ENCODE results near the gene NWD2.

NWD2 gene

GRCh38 chr4:37389967-37390580 lies 145.5 kb downstream of the NWD2 start:
- Histone ChIP-seq H3K27ac (ENCODE audit: low read depth, low read length) (no peak overlapping the region), H2BK5ac (ENCODE audit: low read length) (no peak overlapping the region), H3K4me1 (ENCODE audit: control insufficient read depth, low read depth, low read length) (peaks cover 4% of the 10 kb centered on the region), H3K4me3 (ENCODE audit: low read length) (no peak overlapping the region), H3K23ac (ENCODE audit: low read length) (no peak overlapping the region), H3K36me3 (ENCODE audit: control insufficient read depth, insufficient read depth, low read length) (no peaks in the 10 kb centered on the region), H3K79me1 (ENCODE audit: low read length) (no peaks in the 10 kb centered on the region), H3K18ac (ENCODE audit: low read length) (no peak overlapping the region), H2AK5ac (ENCODE audit: low read length) (no peak overlapping the region), H4K5ac (ENCODE audit: low read length) (no peak overlapping the region), H4K8ac (ENCODE audit: low read depth, low read length) (no peak overlapping the region), H3K9ac (ENCODE audit: low read length) (no peak overlapping the region), H3K4me2 (ENCODE audit: low read length) (no peak overlapping the region), H3K56ac (ENCODE audit: low read length) (no peak overlapping the region), H3K79me2 (ENCODE audit: control insufficient read depth, insufficient read depth, low read length) (no peaks in the 10 kb centered on the region), H2BK15ac (replicated peaks; ENCODE audit: low read depth) (no peak overlapping the region), H3K4ac (ENCODE audit: low read depth, low read length) (no peak overlapping the region), H3K27me3 (ENCODE audit: insufficient read depth, low read length, poor library complexity) (no peaks in the 10 kb centered on the region), H2BK120ac (ENCODE audit: low read depth, low read length) (no peak overlapping the region)
- no CpG with 5 or more reads among the region's 7 CpGs for WGBS (ENCODE audit: extremely low coverage, insufficient coverage, low lambda C conversion rate)
- DNase-seq: peak; percentile 71

GRCh38 chr4:37392521-37393255 lies 148.1 kb downstream of the NWD2 start:
- Histone ChIP-seq H3K4ac (ENCODE audit: low read depth, low read length) (no peak overlapping the region), H3K27me3 (ENCODE audit: insufficient read depth, low read length, poor library complexity) (no peaks in the 10 kb centered on the region), H3K79me1 (ENCODE audit: low read length) (no peaks in the 10 kb centered on the region), H3K27ac (ENCODE audit: low read depth, low read length) (no peak overlapping the region), H2BK15ac (replicated peaks; ENCODE audit: low read depth) (no peak overlapping the region), H3K23ac (ENCODE audit: low read length) (no peak overlapping the region), H4K5ac (ENCODE audit: low read length) (no peak overlapping the region), H3K79me2 (ENCODE audit: control insufficient read depth, insufficient read depth, low read length) (no peaks in the 10 kb centered on the region), H3K36me3 (ENCODE audit: control insufficient read depth, insufficient read depth, low read length) (no peaks in the 10 kb centered on the region), H3K4me3 (ENCODE audit: low read length) (no peak overlapping the region), H3K9ac (ENCODE audit: low read length) (no peak overlapping the region), H3K18ac (ENCODE audit: low read length) (no peak overlapping the region), H2AK5ac (ENCODE audit: low read length) (no peak overlapping the region), H3K4me2 (ENCODE audit: low read length) (no peak overlapping the region), H4K8ac (ENCODE audit: low read depth, low read length) (no peak overlapping the region), H2BK5ac (ENCODE audit: low read length) (no peak overlapping the region), H2BK120ac (ENCODE audit: low read depth, low read length) (no peak overlapping the region), H3K4me1 (ENCODE audit: control insufficient read depth, low read depth, low read length) (peaks cover 4% of the 10 kb centered on the region), H3K56ac (ENCODE audit: low read length) (no peak overlapping the region)
- DNase-seq: peak; percentile 26
- no CpG with 5 or more reads among the region's 9 CpGs for WGBS (ENCODE audit: extremely low coverage, insufficient coverage, low lambda C conversion rate)

- Histone ChIP-seq H3K27ac (ENCODE audit: low read depth, low read length) (no peak overlapping the region), H3K4ac (ENCODE audit: low read depth, low read length) (no peak overlapping the region), H3K4me3 (ENCODE audit: low read length) (no peak overlapping the region), H3K4me2 (ENCODE audit: low read length) (no peak overlapping the region), H3K4me1 (ENCODE audit: control insufficient read depth, low read depth, low read length) (peaks cover 4% of the 10 kb centered on the region), H3K79me2 (ENCODE audit: control insufficient read depth, insufficient read depth, low read length) (no peaks in the 10 kb centered on the region), H2BK15ac (replicated peaks; ENCODE audit: low read depth) (no peak overlapping the region), H3K18ac (ENCODE audit: low read length) (peak overlapping the region; percentile 39), H2BK120ac (ENCODE audit: low read depth, low read length) (no peak overlapping the region), H3K56ac (ENCODE audit: low read length) (no peak overlapping the region), H4K5ac (ENCODE audit: low read length) (no peak overlapping the region), H3K23ac (ENCODE audit: low read length) (no peak overlapping the region), H3K9ac (ENCODE audit: low read length) (no peak overlapping the region), H3K27me3 (ENCODE audit: insufficient read depth, low read length, poor library complexity) (no peaks in the 10 kb centered on the region), H2AK5ac (ENCODE audit: low read length) (no peak overlapping the region), H3K36me3 (ENCODE audit: control insufficient read depth, insufficient read depth, low read length) (no peaks in the 10 kb centered on the region), H4K8ac (ENCODE audit: low read depth, low read length) (no peak overlapping the region), H2BK5ac (ENCODE audit: low read length) (no peak overlapping the region), H3K79me1 (ENCODE audit: low read length) (no peaks in the 10 kb centered on the region)
- no CpG with 5 or more reads among the region's 3 CpGs for WGBS (ENCODE audit: extremely low coverage, insufficient coverage, low lambda C conversion rate)
- no peak for DNase-seq
Measured at GRCh38 chr4:37393321-37393720, 148.8 kb downstream of the NWD2 start.

GRCh38 chr4:37393889-37394288 lies 149.3 kb downstream of the NWD2 start:
- H3K79me1 ChIP-seq (ENCODE audit: low read length): no peaks in the 10 kb centered on the region

GRCh38 chr4:37397505-37397904 lies 153.0 kb downstream of the NWD2 start:
- no CpG with 5 or more reads among the region's 6 CpGs for WGBS (ENCODE audit: extremely low coverage, insufficient coverage, low lambda C conversion rate)
- Histone ChIP-seq H3K79me2 (ENCODE audit: control insufficient read depth, insufficient read depth, low read length) (no peaks in the 10 kb centered on the region), H3K27me3 (ENCODE audit: insufficient read depth, low read length, poor library complexity) (no peaks in the 10 kb centered on the region), H3K4me1 (ENCODE audit: control insufficient read depth, low read depth, low read length) (peaks cover 4% of the 10 kb centered on the region), H3K4me2 (ENCODE audit: low read length) (no peak overlapping the region), H3K23ac (ENCODE audit: low read length) (no peak overlapping the region), H3K56ac (ENCODE audit: low read length) (no peak overlapping the region), H3K27ac (ENCODE audit: low read depth, low read length) (no peak overlapping the region), H3K4me3 (ENCODE audit: low read length) (no peak overlapping the region), H3K9ac (ENCODE audit: low read length) (no peak overlapping the region), H4K5ac (ENCODE audit: low read length) (no peak overlapping the region), H3K4ac (ENCODE audit: low read depth, low read length) (no peak overlapping the region), H2BK15ac (replicated peaks; ENCODE audit: low read depth) (no peak overlapping the region), H2BK5ac (ENCODE audit: low read length) (no peak overlapping the region), H3K79me1 (ENCODE audit: low read length) (no peaks in the 10 kb centered on the region), H2BK120ac (ENCODE audit: low read depth, low read length) (no peak overlapping the region), H2AK5ac (ENCODE audit: low read length) (no peak overlapping the region), H3K18ac (ENCODE audit: low read length) (no peak overlapping the region), H3K36me3 (ENCODE audit: control insufficient read depth, insufficient read depth, low read length) (no peaks in the 10 kb centered on the region), H4K8ac (ENCODE audit: low read depth, low read length) (no peak overlapping the region)
- DNase-seq: no peak

More at GRCh38 chr4:37393889-37394288, 149.3 kb downstream of the NWD2 start:
- no peaks in the 10 kb centered on the region for H3K79me2 ChIP-seq (ENCODE audit: control insufficient read depth, insufficient read depth, low read length)
- H3K4ac ChIP-seq (ENCODE audit: low read depth, low read length): no peak overlapping the region
- no peaks in the 10 kb centered on the region for H3K27me3 ChIP-seq (ENCODE audit: insufficient read depth, low read length, poor library complexity)
- H3K56ac ChIP-seq (ENCODE audit: low read length): no peak overlapping the region
- H3K18ac ChIP-seq (ENCODE audit: low read length): no peak overlapping the region
- no peak overlapping the region for H2AK5ac ChIP-seq (ENCODE audit: low read length)
- H3K27ac ChIP-seq (ENCODE audit: low read depth, low read length): no peak overlapping the region
- no peak overlapping the region for H3K4me2 ChIP-seq (ENCODE audit: low read length)
- no CpG with 5 or more reads among the region's 3 CpGs for WGBS (ENCODE audit: extremely low coverage, insufficient coverage, low lambda C conversion rate)
- no peaks in the 10 kb centered on the region for H3K36me3 ChIP-seq (ENCODE audit: control insufficient read depth, insufficient read depth, low read length)
- H3K23ac ChIP-seq (ENCODE audit: low read length): no peak overlapping the region
- H4K8ac ChIP-seq (ENCODE audit: low read depth, low read length): no peak overlapping the region
- H3K4me1 ChIP-seq (ENCODE audit: control insufficient read depth, low read depth, low read length): peaks cover 4% of the 10 kb centered on the region
- no peak overlapping the region for H4K5ac ChIP-seq (ENCODE audit: low read length)
- no peak overlapping the region for H3K4me3 ChIP-seq (ENCODE audit: low read length)
- no peak overlapping the region for H2BK15ac ChIP-seq (replicated peaks; ENCODE audit: low read depth)
- H2BK120ac ChIP-seq (ENCODE audit: low read depth, low read length): peak overlapping the region; percentile 38
- no peak overlapping the region for H2BK5ac ChIP-seq (ENCODE audit: low read length)
- H3K9ac ChIP-seq (ENCODE audit: low read length): no peak overlapping the region
- peak; percentile 26 for DNase-seq

All from mesendoderm (in vitro differentiated cells).